T1000 (cell line): Measurements from ENCODE around the gene UCHL3.

Source experiments
- DNase-seq: peaks from one replicate; lab custom pipeline; 2025; ENCODE audit warnings: mixed read lengths; lab: John Stamatoyannopoulos, UW

UCHL3 gene

DNA sequence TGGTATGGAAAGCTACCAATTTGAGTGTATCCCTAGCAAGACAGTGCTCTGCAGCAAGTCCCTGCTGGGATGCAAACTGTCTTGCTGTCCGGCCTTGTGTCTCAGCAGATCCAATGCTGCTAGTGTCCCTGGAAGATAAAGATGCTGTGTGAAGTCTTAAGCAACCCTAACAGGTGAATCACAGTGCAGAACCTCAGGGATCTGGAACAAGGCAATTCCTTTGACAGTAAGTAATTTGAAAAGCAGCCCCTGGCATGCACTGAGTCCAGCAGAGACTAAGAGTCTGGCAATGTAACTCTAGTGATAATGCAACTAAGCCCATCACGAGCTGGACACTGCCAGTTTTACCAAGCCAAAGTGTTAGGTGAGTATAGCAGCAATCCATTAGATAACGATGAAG is 1.7 kb upstream of the UCHL3 start:
- DNase-seq = no peak

GRCh38 chr13:75550159-75550567 is 572 bp downstream of the UCHL3 start:
- DNase-seq = no peak

GRCh38 chr13:75554464-75554863 is 4.9 kb downstream of the UCHL3 start:
- no peak for DNase-seq

DNA sequence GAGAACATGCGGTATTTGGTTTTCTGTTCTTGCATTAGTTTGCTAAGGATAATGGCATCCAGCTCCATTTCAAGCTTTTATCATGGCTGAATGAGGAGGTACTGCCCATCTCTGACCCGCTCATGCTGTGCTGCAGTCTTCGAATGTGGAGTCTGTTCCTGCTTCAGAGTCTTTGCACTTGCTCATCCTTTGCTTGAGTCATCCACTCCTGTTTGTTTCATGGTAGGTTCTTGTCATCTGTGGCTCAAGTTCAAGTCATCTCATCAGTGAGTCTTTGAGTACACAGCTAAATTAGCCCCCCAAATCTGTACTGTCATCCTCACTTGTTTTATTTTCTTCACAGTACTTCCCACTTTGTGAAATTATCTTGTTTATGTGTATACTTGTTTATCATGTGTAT is 5.4 kb downstream of the UCHL3 start:
- DNase-seq = no peak

DNA sequence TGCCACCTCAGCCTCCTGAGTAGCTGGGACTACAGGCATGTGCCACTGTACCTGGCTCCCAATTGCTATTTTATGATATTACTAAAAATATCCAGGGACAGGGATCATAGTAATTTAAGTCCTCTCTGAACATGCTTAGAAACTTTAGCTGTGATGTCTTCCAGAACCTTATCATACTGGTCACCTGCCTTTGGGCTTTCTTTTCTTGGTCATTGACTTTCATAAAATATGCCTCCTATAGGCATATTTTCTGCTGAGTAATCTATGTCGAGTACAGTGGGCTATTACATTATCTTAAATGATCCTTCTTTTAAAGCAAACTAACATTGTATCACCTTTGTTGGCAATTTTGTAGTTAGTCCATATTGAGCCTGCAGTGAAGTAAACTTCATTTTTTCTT is 6.2 kb downstream of the UCHL3 start:
- DNase-seq = no peak

GRCh38 chr13:75556961-75557360 is 7.4 kb downstream of the UCHL3 start:
- no peak for DNase-seq

GRCh38 chr13:75558145-75558840 is 8.7 kb downstream of the UCHL3 start:
- DNase-seq = no peak

DNA sequence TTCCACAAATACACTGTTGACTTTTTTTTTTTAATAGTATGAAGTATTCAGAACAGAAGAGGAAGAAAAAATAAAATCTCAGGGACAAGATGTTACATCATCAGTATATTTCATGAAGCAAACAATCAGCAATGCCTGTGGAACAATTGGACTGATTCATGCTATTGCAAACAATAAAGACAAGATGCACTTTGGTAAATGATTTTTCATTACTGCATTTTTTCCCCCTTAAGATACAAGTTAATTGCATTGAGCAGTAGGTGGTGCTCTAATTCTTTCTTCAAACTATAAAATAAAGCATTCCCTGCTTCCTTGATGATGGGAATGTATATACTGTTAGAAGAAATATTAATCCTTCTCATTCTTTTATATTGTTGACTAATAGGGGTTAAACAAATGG is 17.1 kb downstream of the UCHL3 start:
- no peak for DNase-seq

- DNase-seq = no peak
Observed at GRCh38 chr13:75569576-75569975, 20.0 kb downstream of the UCHL3 start.

DNA sequence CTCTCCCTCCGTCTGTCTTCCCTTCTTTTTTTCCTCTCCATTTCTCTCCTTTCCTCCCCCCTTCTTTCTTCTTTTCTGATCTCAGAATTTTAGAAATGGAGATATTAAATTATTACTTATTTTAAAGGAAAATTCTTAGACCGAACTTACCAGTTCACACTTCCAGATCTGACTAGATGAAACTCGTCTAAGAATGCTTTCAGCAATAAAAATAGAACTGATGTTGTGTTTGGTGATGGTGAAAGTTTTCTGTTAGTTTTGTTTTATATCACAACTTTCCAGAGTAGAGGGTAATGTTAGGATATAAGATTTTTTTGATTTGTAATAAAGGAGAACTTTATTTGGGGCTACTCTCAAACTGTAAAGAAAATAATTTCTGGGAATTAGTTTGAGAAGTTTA is 29.9 kb downstream of the UCHL3 start:
- no peak for DNase-seq

GRCh38 chr13:75581874-75582640 is 32.5 kb downstream of the UCHL3 start:
- no peak for DNase-seq

GRCh38 chr13:75583091-75583490 is 33.5 kb downstream of the UCHL3 start:
- DNase-seq = no peak

GRCh38 chr13:75585153-75585552 is 35.6 kb downstream of the UCHL3 start:
- DNase-seq = no peak

- DNase-seq = no peak
Observed at GRCh38 chr13:75587679-75588078, 38.1 kb downstream of the UCHL3 start.

- no peak for DNase-seq
Observed at GRCh38 chr13:75596657-75597182, 47.1 kb downstream of the UCHL3 start.

GRCh38 chr13:75600371-75600770 is 50.8 kb downstream of the UCHL3 start:
- no peak for DNase-seq

GRCh38 chr13:75603038-75603437 is 53.4 kb downstream of the UCHL3 start:
- DNase-seq = no peak

DNA sequence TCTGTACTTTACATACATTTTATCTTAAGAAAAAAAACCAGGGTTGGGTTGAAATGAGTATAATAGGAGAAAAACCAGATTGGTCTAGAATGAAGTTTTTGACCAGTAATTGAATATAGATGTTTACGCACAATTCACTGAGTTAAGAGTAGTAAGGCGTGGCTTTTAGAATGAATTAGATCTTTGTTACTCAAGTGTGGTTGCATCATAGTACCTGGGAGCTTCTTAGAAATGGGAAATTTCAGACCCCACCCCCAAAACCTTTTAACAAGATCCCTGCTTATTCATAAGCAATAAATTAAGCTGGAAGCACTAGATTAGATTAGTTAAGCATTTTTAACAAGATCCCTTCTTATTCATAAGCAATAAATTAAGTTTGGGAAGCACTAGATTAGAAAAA is 57.9 kb downstream of the UCHL3 start:
- DNase-seq = no peak

DNA sequence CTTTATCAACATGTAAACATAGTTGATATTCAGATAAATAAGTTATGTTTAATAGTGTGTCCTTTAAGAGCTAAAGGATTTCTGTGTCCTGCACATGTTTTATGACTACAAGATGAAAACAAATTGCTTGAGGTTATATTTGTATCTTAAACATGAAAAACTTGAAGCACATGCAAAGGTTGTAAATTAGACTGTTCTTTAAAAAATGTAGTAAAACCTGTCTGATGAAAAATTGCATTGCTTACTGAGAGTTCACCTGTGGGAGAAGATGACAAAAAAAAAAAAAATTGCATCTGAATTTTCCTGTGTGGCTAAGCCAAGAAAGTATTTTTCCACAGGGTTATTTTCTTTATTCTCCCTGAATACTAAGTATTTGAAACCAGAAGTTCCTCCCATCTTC is 60.9 kb downstream of the UCHL3 start:
- no peak for DNase-seq

DNA sequence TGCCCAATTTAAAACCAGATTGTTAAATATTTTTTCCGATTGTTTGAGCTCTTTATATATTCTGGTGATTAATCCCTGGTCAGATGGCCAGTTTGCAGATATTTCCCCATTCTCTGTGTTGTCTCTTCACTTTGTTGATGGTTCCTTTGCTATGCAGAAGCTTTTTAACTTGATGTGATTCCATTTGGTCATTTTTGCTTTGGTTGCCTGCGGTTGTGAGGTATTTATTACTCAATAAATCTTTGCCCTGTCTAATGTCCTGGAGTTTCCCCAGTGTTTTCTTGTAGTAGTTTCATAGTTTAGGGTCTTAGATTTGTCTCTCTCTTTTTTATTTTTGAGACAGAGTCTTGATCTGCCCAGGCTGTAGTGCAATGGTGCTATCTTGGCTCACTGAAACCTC is 62.8 kb downstream of the UCHL3 start:
- no peak for DNase-seq

GRCh38 chr13:75617230-75617629 is 67.6 kb downstream of the UCHL3 start:
- DNase-seq = no peak

GRCh38 chr13:75618308-75618707 is 68.7 kb downstream of the UCHL3 start:
- DNase-seq = no peak

GRCh38 chr13:75620020-75620419 is 70.4 kb downstream of the UCHL3 start:
- DNase-seq = no peak
